ENCODE data around the gene ADORA2B.
"Not testable (repeated sequence)": the region's sequence is repeated elsewhere in the genome, so short reads cannot be mapped to it uniquely, and the experiment has no call there.

The ADORA2B gene

GRCh38 chr17:15944759-15945526 is at the start of gene ADORA2B:
Gene ADORA2B (plus strand): TSS chr17:15945130. CDS start chr17:15945249, 119 bp downstream.
- peak; percentile 46 for DNase-seq (ENCODE audit: low read depth in 2 of 2)

- no peak for DNase-seq (ENCODE audit: low read depth in 2 of 2)
Observed at GRCh38 chr17:15896277-15896676, 48.7 kb upstream of the ADORA2B start.

GRCh38 chr17:15896834-15897233 is 48.1 kb upstream of the ADORA2B start:
- DNase-seq (ENCODE audit: low read depth in 2 of 2): no peak

GRCh38 chr17:15899596-15899995 is 45.3 kb upstream of the ADORA2B start:
- DNase-seq (ENCODE audit: low read depth in 2 of 2): not testable (repeated sequence)

GRCh38 chr17:15900871-15901270 is 44.1 kb upstream of the ADORA2B start:
- no peak for DNase-seq (ENCODE audit: low read depth in 2 of 2)

GRCh38 chr17:15905236-15905635 is 39.7 kb upstream of the ADORA2B start:
- DNase-seq (ENCODE audit: low read depth in 2 of 2): not testable (repeated sequence)

GRCh38 chr17:15907290-15907689 is 37.6 kb upstream of the ADORA2B start:
- DNase-seq (ENCODE audit: low read depth in 2 of 2): no peak

GRCh38 chr17:15908378-15908777 is 36.6 kb upstream of the ADORA2B start:
- DNase-seq (ENCODE audit: low read depth in 2 of 2): no peak

- DNase-seq (ENCODE audit: low read depth in 2 of 2): no peak
Observed at GRCh38 chr17:15909481-15909991, 35.4 kb upstream of the ADORA2B start.

GRCh38 chr17:15910791-15911190 is 34.1 kb upstream of the ADORA2B start:
- DNase-seq (ENCODE audit: low read depth in 2 of 2): no peak

GRCh38 chr17:15911701-15912100 is 33.2 kb upstream of the ADORA2B start:
- DNase-seq (ENCODE audit: low read depth in 2 of 2): not testable (repeated sequence)

GRCh38 chr17:15912416-15912955 is 32.4 kb upstream of the ADORA2B start:
- no peak for DNase-seq (ENCODE audit: low read depth in 2 of 2)

- DNase-seq (ENCODE audit: low read depth in 2 of 2): no peak
Observed at GRCh38 chr17:15913826-15914225, 31.1 kb upstream of the ADORA2B start.

GRCh38 chr17:15914400-15915170 is 30.3 kb upstream of the ADORA2B start:
- DNase-seq (ENCODE audit: low read depth in 2 of 2): no peak

GRCh38 chr17:15915961-15916360 is 29.0 kb upstream of the ADORA2B start:
- no peak for DNase-seq (ENCODE audit: low read depth in 2 of 2)

GRCh38 chr17:15917021-15917437 is 27.9 kb upstream of the ADORA2B start:
- no peak for DNase-seq (ENCODE audit: low read depth in 2 of 2)

GRCh38 chr17:15917438-15918027 is 27.4 kb upstream of the ADORA2B start:
- no peak for DNase-seq (ENCODE audit: low read depth in 2 of 2)

GRCh38 chr17:15918261-15918660 is 26.7 kb upstream of the ADORA2B start:
- no peak for DNase-seq (ENCODE audit: low read depth in 2 of 2)

- DNase-seq (ENCODE audit: low read depth in 2 of 2): no peak
Observed at GRCh38 chr17:15918661-15919259, 26.2 kb upstream of the ADORA2B start.

- DNase-seq (ENCODE audit: low read depth in 2 of 2): no peak
Observed at GRCh38 chr17:15919466-15919865, 25.5 kb upstream of the ADORA2B start.

GRCh38 chr17:15920758-15921239 is 24.1 kb upstream of the ADORA2B start:
- DNase-seq (ENCODE audit: low read depth in 2 of 2): no peak
